ENCODE measurements around the gene SLC25A13. TPM values are rescaled to one million over a fixed set of nuclear protein-coding genes. Genes with fewer than 3 reads are reported as not detected.

Gene SLC25A13
- total RNA-seq, 1 experiment from 2014 or later = 102 TPM

- CTCF ChIA-PET = no interaction called here
- Histone ChIP-seq H3K27me3 (replicated peaks; ENCODE audit: control insufficient read depth, insufficient read depth, low read length) (no peaks in the 10 kb centered on the region; the same call in 1 of the 2 replicates), H3K4me1 (peaks cover 6% of the 10 kb centered on the region; the same call in 1 of the 2 replicates), H3K36me3 (ENCODE audit: control insufficient read depth, insufficient read depth, low read length) (no peaks in the 10 kb centered on the region), H3K9me3 (no peaks in the 10 kb centered on the region), H3K4me3 (ENCODE audit: low read depth, low read length) (no peak overlapping the region)
- no peaks in the 10 kb centered on the region for H3K36me3 Mint-ChIP-seq (ENCODE audit: insufficient read depth, unreplicated experiment)
- no TSS peak for BruUV-seq (replicated peaks)
- H3K9me3 Mint-ChIP-seq (ENCODE audit: unreplicated experiment) = no peaks in the 10 kb centered on the region
- H3K27ac Mint-ChIP-seq (ENCODE audit: unreplicated experiment) = no peak overlapping the region
- DNase-seq = no peak
- intact Hi-C loops (cut with micrococcal nuclease; ENCODE audit: unreplicated experiment) = no loop called here
- no peak overlapping the region for H3K4me3 Mint-ChIP-seq (ENCODE audit: unreplicated experiment)
- POLR2A ChIA-PET = no interaction called here
- H3K27me3 Mint-ChIP-seq (ENCODE audit: insufficient read depth, unreplicated experiment) = peaks cover 6% of the 10 kb centered on the region
- H3K4me1 Mint-ChIP-seq (ENCODE audit: low read depth, unreplicated experiment) = peaks cover 6% of the 10 kb centered on the region
- TF ChIP-seq CTCF (IDR thresholded peaks at IDR 0.05; ENCODE audit: insufficient read depth in 1 of 2, low read depth in 1 of 2, low read length in 1 of 2, severe bottlenecking in 1 of 2, unreplicated experiment in 1 of 2) = no peak
Observed at GRCh38 chr7:96346293-96346953, 24.5 kb upstream of the SLC25A13 start.

- H3K4me1 ChIP-seq = 0 out of 2 replicates have a peak, but pooled peaks cover under 1% of the 10 kb centered on the region
- BruUV-seq (replicated peaks) = no TSS peak
- ChIA-PET POLR2A (no interaction called here), CTCF (no interaction called here)
- H3K36me3 Mint-ChIP-seq (ENCODE audit: insufficient read depth, unreplicated experiment) = no peaks in the 10 kb centered on the region
- no peaks in the 10 kb centered on the region for H3K9me3 ChIP-seq
- H3K4me3 Mint-ChIP-seq (ENCODE audit: unreplicated experiment) = no peak overlapping the region
- intact Hi-C loops (cut with micrococcal nuclease; ENCODE audit: unreplicated experiment) = no loop called here
- peaks cover 6% of the 10 kb centered on the region for H3K27me3 Mint-ChIP-seq (ENCODE audit: insufficient read depth, unreplicated experiment)
- H3K27ac Mint-ChIP-seq (ENCODE audit: unreplicated experiment) = no peak overlapping the region
- DNase-seq = no peak
- no peaks in the 10 kb centered on the region for H3K36me3 ChIP-seq (ENCODE audit: control insufficient read depth, insufficient read depth, low read length)
- H3K4me1 Mint-ChIP-seq (ENCODE audit: low read depth, unreplicated experiment) = peaks cover 2% of the 10 kb centered on the region
- H3K4me3 ChIP-seq (ENCODE audit: low read depth, low read length) = no peak overlapping the region
- no peaks in the 10 kb centered on the region for H3K9me3 Mint-ChIP-seq (ENCODE audit: unreplicated experiment)
- H3K27me3 ChIP-seq (replicated peaks; ENCODE audit: control insufficient read depth, insufficient read depth, low read length) = no peaks in the 10 kb centered on the region; the same call in 1 of the 2 replicates
- no peak for TF ChIP-seq CTCF (IDR thresholded peaks at IDR 0.05; ENCODE audit: insufficient read depth in 1 of 2, low read depth in 1 of 2, low read length in 1 of 2, severe bottlenecking in 1 of 2, unreplicated experiment in 1 of 2)
Observed at GRCh38 chr7:96344236-96344635, 22.3 kb upstream of the SLC25A13 start.

GRCh38 chr7:96342049-96342448 lies 20.2 kb upstream of the SLC25A13 start:
- BruUV-seq (replicated peaks) = no TSS peak
- Mint-ChIP-seq H3K36me3 (ENCODE audit: insufficient read depth, unreplicated experiment) (no peaks in the 10 kb centered on the region), H3K4me3 (ENCODE audit: unreplicated experiment) (no peak overlapping the region), H3K27ac (ENCODE audit: unreplicated experiment) (no peak overlapping the region), H3K4me1 (ENCODE audit: low read depth, unreplicated experiment) (no peaks in the 10 kb centered on the region), H3K9me3 (ENCODE audit: unreplicated experiment) (no peaks in the 10 kb centered on the region), H3K27me3 (ENCODE audit: insufficient read depth, unreplicated experiment) (peaks cover 6% of the 10 kb centered on the region)
- intact Hi-C loops (cut with micrococcal nuclease; ENCODE audit: unreplicated experiment) = no loop called here
- Histone ChIP-seq H3K4me1 (no peaks in the 10 kb centered on the region), H3K9me3 (no peaks in the 10 kb centered on the region), H3K27me3 (replicated peaks; ENCODE audit: control insufficient read depth, insufficient read depth, low read length) (no peaks in the 10 kb centered on the region; the same call in 1 of the 2 replicates), H3K36me3 (ENCODE audit: control insufficient read depth, insufficient read depth, low read length) (no peaks in the 10 kb centered on the region), H3K4me3 (ENCODE audit: low read depth, low read length) (no peak overlapping the region)
- ChIA-PET CTCF (interaction anchor here (1.0 kb wide), 1 partner anchor 39 kb away, joined by 3 read pairs; no protein-coding TSS in a partner anchor), POLR2A (no interaction called here)
- TF ChIP-seq CTCF (IDR thresholded peaks at IDR 0.05; ENCODE audit: insufficient read depth in 1 of 2, low read depth in 1 of 2, low read length in 1 of 2, severe bottlenecking in 1 of 2, unreplicated experiment in 1 of 2) = no peak
- no peak for DNase-seq

Measured in Caco-2 (cell line).